ENCODE data around the gene MAGEA4.

DNA sequence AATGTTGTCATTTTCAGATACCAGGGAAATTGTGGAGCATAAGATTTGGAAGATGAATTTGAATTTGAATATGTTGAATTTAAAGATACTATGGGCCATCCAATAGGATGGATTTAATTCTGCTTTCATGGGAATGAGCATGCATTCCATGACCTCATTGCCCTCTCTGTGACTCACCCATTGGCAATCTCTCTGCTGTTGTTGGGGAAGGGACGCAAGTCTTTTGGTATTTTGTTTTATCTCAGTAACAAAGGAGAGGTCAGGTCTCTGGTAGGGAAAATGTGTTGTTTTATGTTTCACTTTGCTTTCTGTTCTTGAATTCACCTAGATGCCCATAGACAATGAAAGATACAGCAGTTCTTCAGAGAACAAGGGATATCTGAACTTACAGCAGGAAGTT lies 42.1 kb upstream of the MAGEA4 start:
- TF ChIP-seq, protein P1, sequence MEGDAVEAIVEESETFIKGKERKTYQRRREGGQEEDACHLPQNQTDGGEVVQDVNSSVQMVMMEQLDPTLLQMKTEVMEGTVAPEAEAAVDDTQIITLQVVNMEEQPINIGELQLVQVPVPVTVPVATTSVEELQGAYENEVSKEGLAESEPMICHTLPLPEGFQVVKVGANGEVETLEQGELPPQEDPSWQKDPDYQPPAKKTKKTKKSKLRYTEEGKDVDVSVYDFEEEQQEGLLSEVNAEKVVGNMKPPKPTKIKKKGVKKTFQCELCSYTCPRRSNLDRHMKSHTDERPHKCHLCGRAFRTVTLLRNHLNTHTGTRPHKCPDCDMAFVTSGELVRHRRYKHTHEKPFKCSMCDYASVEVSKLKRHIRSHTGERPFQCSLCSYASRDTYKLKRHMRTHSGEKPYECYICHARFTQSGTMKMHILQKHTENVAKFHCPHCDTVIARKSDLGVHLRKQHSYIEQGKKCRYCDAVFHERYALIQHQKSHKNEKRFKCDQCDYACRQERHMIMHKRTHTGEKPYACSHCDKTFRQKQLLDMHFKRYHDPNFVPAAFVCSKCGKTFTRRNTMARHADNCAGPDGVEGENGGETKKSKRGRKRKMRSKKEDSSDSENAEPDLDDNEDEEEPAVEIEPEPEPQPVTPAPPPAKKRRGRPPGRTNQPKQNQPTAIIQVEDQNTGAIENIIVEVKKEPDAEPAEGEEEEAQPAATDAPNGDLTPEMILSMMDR (IDR thresholded peaks at IDR 0.05; ENCODE audit: insufficient read depth, low read length, poor library complexity, severe bottlenecking), result no peak
- no peak for TF ChIP-seq EZH2phosphoT487 (conservative IDR thresholded peaks at IDR 0.05; ENCODE audit: low read length)
